Stimulated activated CD4-positive, alpha-beta T cell treated with anti-CD3 and anti-CD28 coated beads, TNF-alpha, amount 100 ng/mL, for 4 hours (primary cell): ENCODE data around the gene CALML4.
"Not testable (repeated sequence)": the region's sequence is repeated elsewhere in the genome, so short reads cannot be mapped to it uniquely, and the experiment has no call there.

Source experiments
- DNase-seq, 3 experiments: peaks; one replicate each; pipeline ENCODE4 v3.0.0-alpha.2; 2020; ENCODE audit warnings: low read depth in 3 of 3

CALML4 gene

DNA sequence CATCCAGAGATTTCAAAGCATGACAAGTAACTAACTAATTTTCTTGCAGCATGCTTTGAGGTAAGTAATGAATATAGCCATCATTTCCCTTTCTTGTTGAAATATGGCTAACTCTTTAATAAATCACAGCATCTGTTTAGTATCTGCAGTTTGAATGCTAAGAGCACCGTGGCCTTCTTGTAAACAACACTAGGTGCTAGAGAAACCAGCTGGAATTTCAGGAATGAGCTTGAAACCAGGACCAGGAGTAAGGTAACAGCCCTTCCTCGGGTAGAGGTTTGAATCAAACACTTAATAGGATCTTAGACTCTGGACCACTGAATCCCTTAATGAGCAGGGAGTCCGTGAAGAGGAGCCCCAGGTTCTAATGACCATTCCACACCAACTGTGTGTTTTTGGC is 13.6 kb downstream of the CALML4 start:
- no peak for DNase-seq

DNA sequence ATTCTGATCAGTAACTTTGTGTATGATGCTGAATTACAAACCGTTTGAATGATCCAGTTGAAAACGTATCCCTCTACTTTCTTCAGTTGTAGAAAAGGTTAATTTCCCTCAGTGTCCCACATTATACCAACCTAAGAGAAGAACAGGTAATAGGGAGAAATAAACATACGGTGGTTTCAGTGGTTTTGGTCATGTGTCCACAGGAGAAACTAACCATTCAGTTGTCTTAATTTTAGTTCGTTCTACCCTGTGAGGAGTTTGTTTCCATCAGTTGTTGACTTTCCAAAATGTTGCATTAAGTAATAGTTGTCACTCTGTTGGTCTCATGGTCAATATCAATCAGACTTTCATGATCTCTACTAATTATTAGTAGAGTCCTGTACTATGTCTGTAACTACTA is 15.1 kb downstream of the CALML4 start:
- no peak for DNase-seq

DNA sequence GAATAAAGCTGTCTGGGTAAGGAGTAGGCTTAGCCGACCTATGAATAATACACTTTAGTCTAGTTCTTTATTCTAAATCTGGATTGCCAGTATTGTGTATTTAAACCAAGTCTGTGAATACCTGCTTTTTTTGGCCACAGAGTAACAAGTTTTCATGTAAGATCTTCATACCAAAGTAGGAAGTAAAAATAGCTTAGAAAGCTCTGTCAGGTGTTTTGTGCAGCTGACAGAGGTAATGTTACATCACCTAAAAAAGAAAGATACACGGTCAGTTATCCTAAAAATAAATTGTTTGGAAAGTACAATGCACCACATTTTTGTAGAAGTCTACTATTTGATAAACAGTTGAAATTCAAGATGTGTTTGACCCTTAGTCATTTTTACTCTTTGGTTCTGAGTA is 16.5 kb downstream of the CALML4 start:
- DNase-seq: no peak

DNA sequence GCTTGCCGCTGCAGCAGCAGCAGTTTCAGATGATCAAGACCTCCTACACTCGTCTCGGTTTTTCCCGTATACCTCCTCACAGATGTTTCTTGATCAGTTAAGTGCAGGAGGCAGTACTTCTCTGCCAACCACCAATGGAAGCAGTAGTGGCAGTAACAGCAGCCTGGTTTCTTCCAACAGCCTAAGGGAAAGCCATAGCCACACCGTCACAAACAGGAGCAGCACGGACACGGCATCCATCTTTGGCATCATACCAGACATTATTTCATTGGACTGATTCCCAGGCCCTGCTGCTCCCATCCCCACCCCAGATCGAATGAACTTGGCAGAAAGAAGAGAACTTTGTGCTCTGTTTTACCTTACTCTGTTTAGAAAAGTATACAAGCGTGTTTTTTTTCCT is 17.6 kb downstream of the CALML4 start:
- no peak for DNase-seq

DNA sequence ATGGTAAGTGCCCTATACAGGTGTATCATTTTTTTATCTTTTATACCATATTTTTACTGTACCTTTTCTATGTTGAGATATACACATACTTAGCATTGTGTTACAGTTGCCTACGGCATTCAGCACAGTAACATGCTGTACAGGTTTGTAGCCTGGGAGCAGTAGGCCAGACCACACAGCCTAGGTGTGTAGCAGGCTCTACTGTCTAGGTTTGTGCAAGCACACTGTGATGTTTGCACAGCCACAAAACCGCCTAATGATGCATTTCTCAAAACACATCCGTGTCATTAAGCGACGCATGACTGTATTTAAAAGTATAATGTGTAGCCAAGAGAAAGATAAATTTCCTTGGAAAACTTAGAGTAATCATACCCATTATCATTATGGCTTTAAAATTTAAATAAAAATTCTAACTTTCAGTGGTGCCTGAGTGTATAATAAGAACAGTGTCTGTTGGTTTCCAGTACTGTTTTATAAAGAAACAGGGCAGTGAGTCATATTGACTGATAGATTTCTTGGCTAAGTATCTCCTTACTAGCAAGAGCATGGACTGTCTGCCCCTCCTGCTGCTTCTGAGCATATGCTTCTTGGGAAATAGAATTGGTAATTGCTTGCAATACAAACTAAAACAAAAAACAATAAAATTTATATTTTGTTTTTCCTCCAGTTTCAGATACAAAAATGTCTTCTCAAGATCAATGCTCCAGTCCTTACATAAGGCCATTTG is 18.3 kb downstream of the CALML4 start:
- DNase-seq: no peak

DNA sequence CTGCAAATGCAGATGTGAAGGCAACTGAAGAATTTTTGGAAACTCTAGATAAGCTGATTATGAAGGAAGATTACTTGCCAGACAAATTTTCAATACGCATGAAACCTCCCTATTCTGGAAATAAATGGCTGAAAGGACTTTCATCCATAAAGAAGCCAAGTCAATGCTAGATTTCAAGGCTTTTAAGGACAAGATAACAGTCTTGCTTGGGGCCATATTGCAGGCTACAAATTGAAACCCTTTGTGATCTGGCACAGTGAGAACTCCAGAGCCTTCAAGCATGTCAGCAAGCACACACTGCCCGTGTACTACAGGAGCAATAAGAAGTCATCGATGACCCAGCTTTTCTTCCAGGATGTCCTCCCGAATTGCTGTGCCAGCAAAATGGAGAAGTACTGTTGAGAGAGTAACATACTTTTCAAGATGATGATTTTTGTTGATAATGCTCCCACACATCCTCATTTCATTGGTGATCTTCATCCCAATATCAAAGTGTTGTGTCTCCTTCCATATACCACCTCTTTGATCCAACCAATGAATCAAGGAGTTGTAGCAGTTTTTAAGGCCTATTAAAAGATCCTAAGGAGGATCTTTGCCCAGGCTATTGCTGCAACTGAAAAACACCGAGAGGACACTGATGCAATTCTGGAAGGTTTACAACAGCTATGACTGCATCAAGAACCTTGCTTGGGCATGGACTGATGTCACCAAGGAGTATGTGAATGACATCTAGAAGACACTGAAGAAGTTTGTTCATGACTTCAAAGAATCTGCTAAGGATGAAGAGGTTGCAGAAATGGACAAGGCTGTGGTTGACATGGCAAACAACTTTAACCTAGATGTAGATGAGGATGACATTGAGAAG is 20.3 kb downstream of the CALML4 start:
- no peak for DNase-seq

DNA sequence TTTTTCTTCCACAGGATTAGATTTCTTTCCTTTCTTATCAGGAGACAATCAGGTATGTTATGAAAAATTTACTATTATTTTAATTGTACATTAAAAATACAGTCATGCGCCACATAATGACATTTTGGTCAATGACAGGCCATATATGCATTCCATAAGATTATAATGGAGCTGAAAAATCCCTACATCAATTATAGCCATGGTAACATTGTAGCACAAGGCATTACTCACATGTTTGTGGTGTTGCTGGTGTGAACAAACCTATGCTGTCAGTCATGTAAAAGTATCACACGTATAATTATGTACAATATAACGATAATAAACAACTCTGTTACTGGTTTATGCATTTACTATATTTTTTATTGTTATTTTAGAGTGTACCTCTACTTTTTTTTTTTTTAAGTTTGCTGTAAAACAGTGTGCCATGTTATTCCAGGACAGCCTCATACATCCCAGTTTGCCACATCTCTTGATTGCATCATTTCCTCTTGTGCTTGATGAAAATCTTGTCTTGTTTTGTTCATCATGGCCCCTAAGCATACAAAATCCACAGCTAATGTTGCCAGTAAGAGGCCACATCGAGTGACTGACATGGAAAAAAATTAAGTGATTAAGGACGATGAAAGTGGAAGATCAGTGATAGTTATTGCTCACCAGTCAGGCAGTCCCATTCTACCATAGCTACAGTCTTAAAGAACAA is 21.4 kb downstream of the CALML4 start:
- DNase-seq: no peak

DNA sequence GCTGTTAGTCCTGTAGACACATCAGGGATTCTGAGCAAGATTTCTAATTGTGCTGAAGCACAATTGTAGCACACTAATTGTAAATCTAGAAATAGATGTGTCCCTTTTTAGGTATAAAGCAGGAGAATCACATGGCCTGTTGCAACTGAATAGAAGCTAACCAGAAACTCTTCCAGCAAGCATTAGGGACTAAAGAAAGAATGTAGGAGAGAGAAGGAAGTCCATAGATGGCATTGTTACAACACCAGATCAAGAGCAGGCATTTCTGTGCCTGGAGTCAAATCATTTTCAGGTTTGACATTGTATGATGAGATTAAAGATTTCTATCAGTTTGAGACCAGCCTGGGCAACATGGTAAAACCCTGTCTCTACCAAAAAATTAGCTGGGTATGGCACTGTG is 27.4 kb downstream of the CALML4 start:
- no peak for DNase-seq

DNA sequence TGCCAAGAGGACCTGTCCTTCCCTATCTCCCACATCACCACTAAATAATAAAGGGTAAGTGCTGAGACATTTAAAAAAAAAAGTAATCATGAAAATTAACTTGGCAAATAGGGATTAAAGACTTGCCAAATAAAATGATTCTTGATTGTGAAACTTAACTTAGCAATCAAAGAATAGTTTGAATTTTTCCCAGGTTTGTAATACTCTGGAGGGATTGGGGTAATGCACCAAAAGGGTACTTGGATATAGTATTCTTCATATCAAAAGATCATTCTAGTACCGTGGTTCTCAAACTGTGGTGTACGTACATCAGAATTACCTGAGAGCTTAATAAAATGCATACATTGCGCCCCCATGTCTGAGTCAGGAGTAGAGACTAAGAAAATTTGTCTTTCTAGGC is 28.5 kb downstream of the CALML4 start:
- DNase-seq: no peak

DNA sequence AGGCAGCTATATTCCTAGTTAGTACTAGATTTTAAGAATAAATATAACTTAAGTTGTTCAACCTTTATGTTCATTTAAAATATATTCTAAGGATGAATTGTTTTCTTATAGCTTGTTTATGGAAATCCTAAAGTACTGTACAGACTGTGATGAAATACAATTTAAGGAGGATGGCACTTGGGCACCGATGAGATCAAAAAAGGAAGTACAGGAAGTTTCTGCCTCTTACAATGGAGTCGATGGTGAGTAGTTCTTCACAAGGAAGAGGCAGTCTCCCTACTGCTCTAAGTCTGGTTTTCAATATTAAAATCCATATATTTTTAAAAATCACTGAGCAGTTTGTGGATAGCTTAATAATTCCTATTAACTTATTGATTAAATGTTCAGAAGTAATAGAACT is 29.6 kb downstream of the CALML4 start:
- no peak for DNase-seq

DNA sequence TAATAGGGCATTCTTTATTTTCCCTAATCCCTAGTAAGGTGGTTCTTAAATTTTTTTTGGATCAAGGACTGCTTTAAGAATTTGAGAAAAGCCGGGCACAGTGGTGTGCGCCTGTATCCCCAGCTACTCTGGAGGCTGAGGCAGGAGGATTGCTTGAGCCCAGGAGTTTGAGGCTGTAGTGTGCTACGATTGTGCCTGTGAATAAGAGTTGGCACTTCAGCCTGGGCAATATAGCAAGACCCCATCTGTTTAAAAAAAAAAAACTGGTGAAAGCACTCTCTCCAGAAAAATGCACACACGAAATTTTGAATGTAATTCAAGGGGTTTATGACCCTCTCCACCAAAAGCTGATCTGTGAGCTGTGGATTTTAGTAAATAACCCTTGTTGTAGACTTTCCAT is 32.0 kb downstream of the CALML4 start:
- DNase-seq: no peak

DNA sequence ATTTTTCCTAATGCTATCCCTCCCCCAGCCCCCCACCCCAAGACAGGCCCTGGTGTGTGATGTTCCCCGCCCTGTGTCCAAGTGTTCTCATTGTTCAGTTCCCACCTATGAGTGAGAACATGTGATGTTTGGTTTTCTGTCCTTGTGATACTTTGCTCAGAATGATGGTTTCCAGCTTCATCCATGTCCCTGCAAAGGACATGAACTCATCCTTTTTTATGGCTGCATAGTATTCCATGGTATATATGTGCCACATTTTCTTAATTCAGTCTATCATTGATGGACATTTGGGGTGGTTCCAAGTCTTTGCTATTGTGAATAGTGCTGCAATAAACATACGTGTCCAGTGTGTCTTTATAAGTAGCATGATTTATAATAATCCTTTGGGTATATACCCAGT is 33.1 kb downstream of the CALML4 start:
- not testable (repeated sequence) for DNase-seq

DNA sequence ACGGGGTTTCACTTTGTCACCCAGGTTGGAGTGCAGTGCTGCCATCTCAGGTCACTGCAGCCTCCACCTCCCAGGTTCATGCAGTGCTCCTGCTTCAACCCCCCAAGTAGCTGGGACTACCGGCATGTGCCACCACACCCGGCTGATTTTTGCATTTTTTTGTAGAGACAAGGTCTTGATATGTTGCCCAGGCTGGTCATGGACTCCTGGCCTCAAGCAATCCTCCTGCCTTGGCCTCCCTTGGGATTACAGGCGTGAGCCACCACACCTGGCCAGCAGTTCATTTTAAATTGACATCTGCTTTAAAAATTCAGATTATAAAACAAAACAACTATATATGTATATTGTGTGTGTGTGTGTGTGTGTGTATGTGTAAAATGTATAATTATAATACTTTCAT is 38.3 kb downstream of the CALML4 start:
- DNase-seq: no peak

DNA sequence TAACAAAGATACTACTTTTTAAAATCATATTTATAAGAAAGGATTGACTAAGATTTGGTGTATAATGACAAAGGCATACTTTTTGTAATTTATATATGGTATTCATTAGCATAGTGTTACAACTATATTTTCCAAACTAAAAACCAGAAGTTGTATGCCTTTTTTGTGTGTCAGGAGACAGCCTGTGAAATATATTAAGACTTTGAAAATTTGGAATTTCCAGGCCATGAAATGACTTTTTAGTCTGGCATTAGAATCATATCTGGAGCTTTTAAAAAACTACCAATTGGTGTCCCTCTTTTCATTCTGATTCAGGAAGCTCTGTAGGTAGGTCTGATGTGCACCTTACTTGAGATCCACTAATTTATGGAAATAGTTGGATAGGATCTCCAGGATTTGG is 41.9 kb downstream of the CALML4 start:
- no peak for DNase-seq

DNA sequence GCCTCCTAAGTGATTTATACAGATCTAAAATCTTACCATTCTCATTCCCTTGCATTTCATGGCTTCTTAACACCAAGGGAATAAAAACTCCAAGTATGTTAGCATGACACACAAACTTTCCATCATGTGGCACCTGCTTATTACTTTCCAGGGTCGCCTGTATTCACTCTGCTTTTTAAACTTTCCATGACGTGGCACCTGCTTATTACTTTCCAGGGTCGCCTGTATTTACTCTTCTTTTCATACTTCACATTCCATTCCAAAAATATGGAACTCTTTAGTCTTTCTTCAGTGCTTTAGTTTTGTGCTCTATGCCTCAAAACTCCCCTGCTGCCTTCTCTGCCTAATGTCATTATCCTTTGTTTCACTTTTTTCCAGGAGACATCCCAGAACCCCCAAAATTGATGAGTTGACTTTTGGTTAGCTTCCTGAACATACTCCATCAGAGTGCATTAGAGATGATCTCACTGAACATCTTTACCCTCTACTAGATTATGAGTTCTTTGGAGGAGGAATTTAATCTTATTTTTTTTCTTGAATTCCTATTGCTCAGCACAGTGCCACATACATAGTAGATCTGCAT is 47.0 kb downstream of the CALML4 start:
- DNase-seq: no peak

DNA sequence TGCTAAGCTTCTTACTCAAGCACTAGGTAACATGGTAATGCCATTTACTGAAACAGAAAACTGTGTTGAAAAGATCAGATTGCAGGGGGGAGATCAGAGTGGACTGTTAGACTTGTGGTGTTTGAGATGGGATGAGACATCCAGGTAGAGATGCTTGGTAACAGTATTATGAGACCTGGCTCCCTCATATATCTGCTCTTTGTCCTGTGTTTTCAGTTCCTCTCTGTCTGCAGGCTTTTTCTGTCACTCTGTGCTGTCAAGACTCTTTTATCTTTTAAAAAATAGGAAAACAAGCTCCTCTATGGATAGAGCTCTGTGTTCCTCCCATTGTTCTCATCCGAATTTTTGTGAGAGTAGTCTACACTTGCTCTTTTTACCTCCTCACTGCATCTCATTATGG is 48.1 kb downstream of the CALML4 start:
- DNase-seq: no peak

DNA sequence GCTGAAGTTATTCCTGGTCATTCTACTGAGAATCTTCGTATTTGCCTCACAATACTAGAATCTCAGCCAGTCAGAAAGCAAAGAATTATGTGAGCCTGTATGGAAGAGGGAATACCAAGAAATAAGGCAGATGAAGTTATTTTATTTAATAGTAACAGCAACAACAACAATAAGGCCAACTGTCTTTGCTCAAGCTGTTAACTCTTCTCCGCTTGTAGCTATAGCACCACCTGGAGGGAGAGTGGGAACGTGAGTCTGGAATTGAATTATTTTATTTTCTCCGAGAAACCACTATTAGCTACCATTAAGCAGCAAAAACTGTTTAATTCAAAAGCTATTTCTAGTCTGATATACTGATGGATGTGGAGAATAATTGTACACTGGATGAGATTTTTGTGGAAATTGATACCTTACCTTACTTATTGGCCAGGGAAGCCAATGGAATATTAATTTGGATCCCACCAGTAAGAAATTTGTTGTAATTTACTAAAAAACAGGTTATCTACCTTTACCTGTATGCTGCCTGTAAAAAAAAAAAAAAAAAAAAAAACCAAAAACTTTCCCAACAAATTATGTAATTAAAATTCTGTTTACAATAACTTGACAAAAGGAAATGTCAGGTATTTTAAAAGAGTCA is 50.1 kb downstream of the CALML4 start:
- DNase-seq: no peak

DNA sequence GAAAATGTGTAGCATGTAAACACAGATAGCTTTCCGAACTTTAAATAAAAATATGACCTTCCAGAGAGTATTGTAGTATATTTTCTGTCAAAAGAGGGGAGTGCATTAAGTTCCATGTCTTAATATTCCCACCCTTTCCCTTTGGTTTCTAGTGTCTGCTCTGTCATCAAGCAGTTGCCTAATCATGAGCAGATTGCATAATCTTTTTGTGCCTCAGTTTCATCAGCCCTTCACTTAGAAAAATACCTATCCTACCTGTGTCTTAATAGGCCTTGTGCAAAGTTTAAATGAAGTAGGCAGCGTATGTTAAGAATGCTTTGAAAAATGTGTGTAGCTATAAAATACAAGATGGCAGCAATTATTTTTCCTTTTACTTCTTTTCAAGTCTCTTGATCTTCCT is 52.8 kb downstream of the CALML4 start:
- no peak for DNase-seq

DNA sequence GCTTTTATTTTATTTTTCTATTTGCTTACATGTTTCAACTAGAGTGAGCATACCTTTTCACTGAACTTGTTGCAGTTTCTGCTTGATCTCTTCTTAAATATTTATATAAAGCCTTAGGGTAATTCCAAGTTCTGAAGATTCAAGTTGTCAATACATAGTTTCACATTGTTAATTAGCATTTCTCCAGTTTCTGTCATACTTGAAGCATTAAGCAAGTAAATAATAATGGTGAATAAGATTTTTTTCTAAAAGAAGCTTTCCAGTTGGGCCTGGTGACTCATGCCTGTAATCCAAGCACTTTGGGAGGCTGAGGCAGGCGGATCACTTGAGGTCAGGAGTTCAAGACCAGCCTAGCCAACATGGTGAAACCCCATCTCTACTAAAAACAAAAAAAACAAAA is 53.9 kb downstream of the CALML4 start:
- no peak for DNase-seq

DNA sequence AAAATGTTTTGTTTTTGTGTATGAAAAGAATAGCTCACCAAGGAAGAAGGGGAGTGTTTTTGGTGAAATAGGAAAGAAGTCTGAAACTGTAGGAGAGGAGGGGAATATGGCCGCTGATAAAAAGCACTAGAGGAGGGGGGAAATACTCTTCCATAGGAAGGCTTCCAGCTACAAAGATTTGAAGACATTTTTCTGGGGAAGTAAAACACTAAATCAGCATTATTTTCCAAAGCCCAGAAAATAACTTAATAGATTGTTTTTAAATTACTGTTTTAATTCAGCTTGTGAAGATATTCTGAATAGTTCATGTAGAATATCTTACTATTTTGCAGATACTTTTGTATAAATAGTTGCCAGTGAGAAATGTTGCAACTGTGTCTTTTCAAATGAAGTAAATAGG is 54.9 kb downstream of the CALML4 start:
- no peak for DNase-seq

DNA sequence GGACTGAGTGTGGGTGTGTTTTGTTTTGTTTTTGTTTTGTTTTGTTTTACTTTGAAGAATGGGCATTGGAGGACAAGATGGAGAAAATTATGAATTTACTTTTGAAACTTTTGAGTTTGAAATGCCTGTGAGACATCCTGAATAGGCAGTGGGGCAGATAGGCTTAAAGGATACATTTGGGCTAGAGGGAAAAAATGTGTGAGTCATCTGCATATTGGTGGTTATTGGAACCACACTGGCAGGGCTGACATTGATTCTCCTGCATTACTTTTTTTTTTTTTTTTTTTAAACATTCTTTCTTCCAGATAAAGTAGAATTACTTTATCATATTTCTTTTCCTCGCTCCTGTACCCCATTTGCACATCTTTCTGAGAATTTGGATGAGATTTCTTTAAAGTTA is 56.1 kb downstream of the CALML4 start:
- DNase-seq: no peak

DNA sequence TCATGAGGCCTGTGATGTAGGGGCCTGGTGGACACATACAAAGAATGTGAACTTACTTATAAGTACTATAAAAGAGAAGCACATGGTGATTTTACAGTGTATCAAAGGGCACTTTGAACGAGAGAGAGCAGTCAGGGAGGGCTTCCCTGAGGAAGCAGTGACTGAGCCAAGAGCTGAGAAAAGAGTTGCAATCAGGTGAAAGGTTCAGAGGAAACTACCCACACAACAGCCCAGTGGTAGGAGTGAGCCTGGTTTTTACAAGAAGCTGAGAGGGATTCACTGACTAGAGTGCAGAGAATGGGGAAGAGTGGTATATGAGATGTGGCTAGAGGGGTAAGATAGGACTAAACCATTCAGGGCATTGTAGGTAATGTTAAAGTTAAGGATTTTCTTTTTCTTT is 57.1 kb downstream of the CALML4 start:
- no peak for DNase-seq
